D721Med (cell line): Measurements from ENCODE around the gene HOXB4.

ENCODE experiments used
- DNase-seq: peaks from one replicate; pipeline ENCODE4 v3.0.0; 2011; ENCODE audit warnings: low spot score; ENCODE audit not compliant: insufficient read length
- FAIRE-seq: peaks from 2 replicates; lab custom pipeline; 2011; peaks lifted over from hg19 to GRCh38; lab: Jason Lieb, UNC
- TF ChIP-seq, protein P1 (sequence below): IDR thresholded peaks from 2 replicates; pipeline ENCODE4 v1.5.1; 2012; ENCODE audit warnings: mild to moderate bottlenecking, control low read depth; ENCODE audit not compliant: insufficient read depth; ENCODE audit errors: missing control alignments

Gene HOXB4

DNA sequence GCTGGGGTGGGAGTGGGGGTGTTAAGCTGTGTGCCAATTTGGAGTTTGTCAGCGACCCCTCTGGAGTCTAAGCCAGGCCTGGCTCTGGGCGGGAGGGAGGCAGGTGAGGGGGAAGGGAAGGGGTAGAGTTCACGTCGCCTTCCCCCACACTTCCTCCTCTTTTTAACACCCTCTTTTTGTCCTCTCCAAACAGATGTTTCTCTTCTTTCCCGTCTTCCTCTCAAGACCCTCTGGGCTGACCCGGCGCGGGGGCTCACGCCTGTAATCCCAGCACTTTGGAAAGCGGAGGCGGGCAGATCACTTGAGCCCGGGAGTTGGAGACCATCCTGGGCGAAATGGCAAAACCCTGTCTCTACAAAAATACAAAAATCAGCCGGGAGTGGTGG is 50.6 kb downstream of the HOXB4 start:
- FAIRE-seq, result no peak
- TF ChIP-seq, protein P1, sequence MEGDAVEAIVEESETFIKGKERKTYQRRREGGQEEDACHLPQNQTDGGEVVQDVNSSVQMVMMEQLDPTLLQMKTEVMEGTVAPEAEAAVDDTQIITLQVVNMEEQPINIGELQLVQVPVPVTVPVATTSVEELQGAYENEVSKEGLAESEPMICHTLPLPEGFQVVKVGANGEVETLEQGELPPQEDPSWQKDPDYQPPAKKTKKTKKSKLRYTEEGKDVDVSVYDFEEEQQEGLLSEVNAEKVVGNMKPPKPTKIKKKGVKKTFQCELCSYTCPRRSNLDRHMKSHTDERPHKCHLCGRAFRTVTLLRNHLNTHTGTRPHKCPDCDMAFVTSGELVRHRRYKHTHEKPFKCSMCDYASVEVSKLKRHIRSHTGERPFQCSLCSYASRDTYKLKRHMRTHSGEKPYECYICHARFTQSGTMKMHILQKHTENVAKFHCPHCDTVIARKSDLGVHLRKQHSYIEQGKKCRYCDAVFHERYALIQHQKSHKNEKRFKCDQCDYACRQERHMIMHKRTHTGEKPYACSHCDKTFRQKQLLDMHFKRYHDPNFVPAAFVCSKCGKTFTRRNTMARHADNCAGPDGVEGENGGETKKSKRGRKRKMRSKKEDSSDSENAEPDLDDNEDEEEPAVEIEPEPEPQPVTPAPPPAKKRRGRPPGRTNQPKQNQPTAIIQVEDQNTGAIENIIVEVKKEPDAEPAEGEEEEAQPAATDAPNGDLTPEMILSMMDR, result no peak
- no peak for DNase-seq

DNA sequence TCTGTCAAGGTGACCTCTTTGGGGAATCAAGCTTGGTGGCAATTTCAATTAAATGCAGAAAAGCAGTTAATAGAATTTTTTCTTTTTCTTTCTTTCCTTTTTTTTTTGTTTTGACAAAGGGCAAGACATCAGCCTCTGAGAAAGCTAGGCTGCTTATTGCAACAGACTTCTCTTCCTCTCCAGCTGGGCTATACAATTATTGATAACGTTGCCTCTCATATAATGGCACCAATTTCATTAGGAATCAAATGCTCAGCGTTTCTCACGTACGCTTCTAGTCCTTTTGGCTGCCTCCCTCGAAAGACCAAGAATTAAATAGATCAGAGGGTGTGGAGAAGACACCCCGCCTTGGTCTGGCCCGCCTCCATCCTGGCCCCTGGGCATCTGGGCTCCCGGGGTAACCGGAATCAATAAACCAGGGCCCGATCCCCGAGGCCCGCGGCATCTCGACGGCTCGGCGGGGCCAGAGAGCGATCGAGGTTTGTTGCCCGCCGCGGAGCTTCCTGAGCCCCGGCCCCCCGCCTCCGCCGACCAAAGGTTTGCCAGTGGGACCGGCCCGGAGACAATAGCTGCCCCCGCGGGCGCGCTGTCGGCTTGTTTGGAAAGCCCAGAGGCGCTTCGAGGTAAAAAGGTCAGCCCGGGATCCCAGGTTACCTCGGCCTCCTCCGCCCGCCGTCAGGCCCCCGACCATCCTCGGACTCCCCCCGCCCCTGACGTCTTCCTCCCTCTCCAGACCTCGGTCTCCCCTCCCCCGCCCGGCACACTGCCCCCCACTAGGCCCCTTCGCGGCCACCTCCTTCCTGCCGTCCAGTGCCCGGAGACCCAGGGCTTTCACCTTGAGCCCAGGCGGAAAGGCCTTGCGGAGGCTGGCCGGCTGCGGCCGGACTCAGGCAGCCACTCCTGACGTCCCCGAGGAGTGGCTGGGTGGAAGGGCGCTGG is 51.3 kb downstream of the HOXB4 start:
- FAIRE-seq, result no peak
- TF ChIP-seq, protein P1, result no peak
- DNase-seq, result no peak
